ENCODE results near the gene ABCA1.
"Not testable (repeated sequence)": the region's sequence is repeated elsewhere in the genome, so short reads cannot be mapped to it uniquely, and the experiment has no call there.

Gene ABCA1

GRCh38 chr9:104936291-104936690 lies 8.3 kb upstream of the ABCA1 start:
- no peaks in the 10 kb centered on the region for H3K9me3 ChIP-seq
- H3K4me3 ChIP-seq = no peak overlapping the region
- no peaks in the 10 kb centered on the region for H3K4me1 ChIP-seq
- TF ChIP-seq CTCF (IDR thresholded peaks at IDR 0.05) = no peak
- intact Hi-C loops (cut with DNase I; ENCODE audit: low total_unique reads) = loop anchor here (10.0 kb wide), 1 partner anchor 129 kb away; no protein-coding TSS in a partner anchor
- H3K36me3 ChIP-seq = no peaks in the 10 kb centered on the region
- H3K27me3 ChIP-seq = no peaks in the 10 kb centered on the region
- DNase-seq = no peak
- H3K27ac ChIP-seq = no peak overlapping the region

DNA sequence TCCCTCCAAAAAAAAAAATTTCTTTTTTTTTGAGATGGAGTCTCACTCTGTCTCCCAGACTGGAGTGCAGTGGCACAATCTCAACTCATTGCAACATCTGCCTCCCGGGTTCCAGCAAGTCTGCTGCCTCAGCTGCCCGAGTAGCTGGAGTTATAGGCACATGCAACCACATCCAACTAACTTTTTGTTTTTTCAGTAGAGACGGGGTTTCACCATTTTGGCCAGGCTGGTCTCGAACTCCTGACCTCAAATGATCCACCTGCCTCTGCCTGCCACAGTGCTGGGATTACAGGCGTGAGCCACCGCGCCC lies 7.5 kb upstream of the ABCA1 start:
- DNase-seq = peak; percentile 70 to 73
- H3K4me1 ChIP-seq, H3K36me3 ChIP-seq, H3K27me3 ChIP-seq, H3K9me3 ChIP-seq, H3K27ac ChIP-seq, H3K4me3 ChIP-seq: not testable (repeated sequence)
- intact Hi-C loops (cut with DNase I; ENCODE audit: low total_unique reads) = loop anchor here (10.0 kb wide), 1 partner anchor 129 kb away; no protein-coding TSS in a partner anchor

DNA sequence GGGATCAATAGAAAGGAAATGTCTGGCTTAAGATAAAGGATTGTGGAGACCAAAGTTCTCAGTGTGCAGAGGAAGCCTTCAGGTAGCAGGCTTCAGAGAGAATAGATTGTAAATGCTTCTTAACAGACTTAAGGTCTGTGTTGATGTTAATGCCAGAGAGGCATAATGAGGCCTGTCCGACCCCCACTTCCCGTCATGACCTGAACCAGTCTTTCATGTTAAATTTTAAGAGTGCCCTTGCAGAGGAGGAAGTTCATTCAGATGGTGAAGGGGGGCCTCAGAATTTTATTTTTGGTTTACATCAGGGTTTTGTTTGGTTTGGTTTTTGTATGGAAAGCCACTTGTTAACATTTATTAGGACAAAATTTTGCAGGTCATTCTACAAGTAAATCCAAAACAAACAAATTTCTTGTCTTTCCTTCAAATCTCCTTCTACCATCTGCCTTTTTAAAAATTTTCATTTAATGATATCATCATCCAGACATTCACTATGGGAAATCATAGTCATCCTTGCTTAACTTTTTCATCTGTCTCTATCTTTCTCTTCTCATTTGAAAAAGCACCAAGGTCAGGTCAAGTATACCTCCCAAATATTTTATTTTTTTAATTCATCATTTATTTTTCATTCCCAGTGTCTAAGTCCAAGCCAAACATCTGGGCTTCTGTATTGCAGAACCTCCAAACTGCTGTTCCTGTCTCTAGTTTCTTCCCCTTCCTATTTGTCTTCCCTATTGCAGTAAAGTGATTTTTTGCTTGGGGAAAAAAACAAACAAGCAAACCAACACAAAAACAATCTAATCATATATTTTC lies 6.9 kb upstream of the ABCA1 start:
- no peaks in the 10 kb centered on the region for H3K4me1 ChIP-seq
- no peak for DNase-seq
- TF ChIP-seq CTCF (IDR thresholded peaks at IDR 0.05) = no peak
- H3K9me3 ChIP-seq = no peaks in the 10 kb centered on the region
- no peaks in the 10 kb centered on the region for H3K36me3 ChIP-seq
- H3K27me3 ChIP-seq = no peaks in the 10 kb centered on the region
- no peak overlapping the region for H3K27ac ChIP-seq
- no peak overlapping the region for H3K4me3 ChIP-seq
- intact Hi-C loops (cut with DNase I; ENCODE audit: low total_unique reads) = loop anchor here (10.0 kb wide), 1 partner anchor 130 kb away; no protein-coding TSS in a partner anchor

GRCh38 chr9:104933091-104933490 lies 5.1 kb upstream of the ABCA1 start:
- not testable (repeated sequence) for H3K4me3 ChIP-seq, H3K9me3 ChIP-seq, H3K4me1 ChIP-seq, H3K27ac ChIP-seq, H3K27me3 ChIP-seq, H3K36me3 ChIP-seq, DNase-seq
- intact Hi-C loops (cut with DNase I; ENCODE audit: low total_unique reads) = loop anchor here (10.0 kb wide), 1 partner anchor 132 kb away; no protein-coding TSS in a partner anchor

DNA sequence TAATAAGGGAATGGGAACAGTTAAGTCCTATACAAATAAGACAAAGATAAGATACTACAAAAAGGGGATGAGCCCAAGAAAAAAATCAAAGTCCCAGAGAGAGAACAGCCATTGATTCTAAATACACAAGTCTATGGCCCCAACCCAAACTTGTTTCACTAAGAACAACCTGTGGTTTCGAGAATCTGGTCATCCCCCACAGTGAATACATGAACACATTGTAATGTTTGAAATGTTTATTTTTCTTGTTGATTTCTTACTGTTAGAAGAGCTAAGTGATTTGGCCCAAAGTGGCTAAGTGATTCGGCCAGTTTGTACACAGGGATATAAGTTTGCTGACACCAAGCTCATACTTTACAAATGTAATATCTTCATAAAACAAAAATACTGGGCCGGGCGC lies 3.3 kb upstream of the ABCA1 start:
- intact Hi-C loops (cut with DNase I; ENCODE audit: low total_unique reads) = loop anchor here (10.0 kb wide), 1 partner anchor 134 kb away; no protein-coding TSS in a partner anchor
- Histone ChIP-seq H3K27ac (no peak overlapping the region), H3K9me3 (no peaks in the 10 kb centered on the region), H3K4me3 (no peak overlapping the region), H3K36me3 (no peaks in the 10 kb centered on the region), H3K4me1 (peaks cover 0 to 5% (median 4%) of the 10 kb centered on the region in 4 donors), H3K27me3 (no peaks in the 10 kb centered on the region)
- TF ChIP-seq CTCF (IDR thresholded peaks at IDR 0.05) = no peak
- DNase-seq = no peak

DNA sequence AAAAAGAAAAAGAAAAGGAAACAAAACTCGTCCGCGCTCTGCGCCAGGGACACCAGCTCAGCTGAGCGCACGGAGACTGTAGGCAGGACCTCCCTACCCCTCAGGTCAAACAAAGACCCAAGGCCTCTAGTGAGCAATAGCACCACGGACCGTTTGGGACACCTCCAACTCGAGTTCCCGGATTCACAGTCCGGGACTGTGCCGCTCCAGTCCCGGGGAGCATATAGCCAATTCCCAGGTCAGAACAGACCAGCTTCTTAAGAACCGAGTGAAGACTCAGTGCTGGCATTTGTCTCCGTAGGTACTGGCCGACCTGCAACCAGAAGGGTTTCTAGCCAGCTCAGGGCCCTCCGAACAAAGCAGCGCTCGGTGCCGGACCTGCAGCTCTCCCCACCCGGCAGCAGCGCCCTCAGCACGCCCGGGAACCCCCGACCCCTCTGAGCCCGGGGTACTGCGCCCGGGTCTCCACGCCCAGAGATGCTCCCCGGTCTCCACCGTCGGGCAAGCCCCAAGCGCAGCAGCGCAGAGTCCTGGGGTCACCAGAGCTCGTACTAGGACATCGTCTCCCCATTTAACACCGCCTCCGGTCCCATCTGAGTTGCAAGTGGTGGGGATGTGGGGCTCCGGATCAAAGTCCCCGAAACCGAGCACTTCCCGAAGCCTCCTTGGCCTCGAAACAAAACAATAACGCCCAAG lies 591 bp downstream of the ABCA1 start:
- intact Hi-C loops (cut with DNase I; ENCODE audit: low total_unique reads) = loop anchor here (5.0 kb wide), 1 partner anchor 490 kb away; no protein-coding TSS in a partner anchor
- peak; percentile 51 to 79 for DNase-seq
- H3K4me1 ChIP-seq = peaks cover 0 to 35% (median 10%) of the 10 kb centered on the region in 4 donors
- peak overlapping the region; percentile 86 to 90 for H3K4me3 ChIP-seq
- no peaks in the 10 kb centered on the region for H3K9me3 ChIP-seq
- H3K27ac ChIP-seq = peak overlapping the region; percentile 82 to 92
- TF ChIP-seq CTCF (IDR thresholded peaks at IDR 0.05) = no peak
- H3K27me3 ChIP-seq = no peaks in the 10 kb centered on the region
- peaks cover 0 to 4% (median 0%) of the 10 kb centered on the region in 3 donors for H3K36me3 ChIP-seq
